ENCODE results near the gene RAP2A.

The RAP2A gene

DNA sequence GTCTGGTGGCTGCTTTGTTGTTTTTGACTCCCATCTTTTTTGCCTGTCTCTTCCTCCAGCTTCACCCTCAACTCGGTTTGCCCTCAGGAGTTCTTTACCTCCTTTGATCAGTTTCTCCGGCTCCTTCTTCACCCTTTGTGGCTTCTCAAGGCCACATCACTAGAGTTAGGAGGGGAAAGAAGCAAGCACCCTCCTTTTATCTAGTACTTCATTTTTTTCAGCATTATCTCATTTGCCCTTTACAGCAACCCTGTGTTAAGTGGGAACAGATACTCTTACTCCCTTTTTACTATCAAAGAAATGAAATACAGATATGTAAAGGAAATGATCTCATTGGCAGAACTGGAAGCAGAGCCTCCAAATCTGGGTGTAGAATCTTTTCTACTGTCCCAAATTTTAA, 26.9 kb downstream of the RAP2A start:
- Histone ChIP-seq H3K9ac (no peak overlapping the region), H3K27me3 (no peaks in the 10 kb centered on the region), H3K4me1 (peaks cover 26% of the 10 kb centered on the region), H4K20me1 (peaks cover 5% of the 10 kb centered on the region; the same call in 1 of the 2 replicates), H3K27ac (no peak overlapping the region), H3K9me3 (no peaks in the 10 kb centered on the region), H3K36me3 (peaks cover 26% of the 10 kb centered on the region), H3K4me3 (no peak overlapping the region), H3K4me2 (peak overlapping the region; percentile 48)
- no peak for TF ChIP-seq Cebpa-rat (IDR thresholded peaks at IDR 0.05)

DNA sequence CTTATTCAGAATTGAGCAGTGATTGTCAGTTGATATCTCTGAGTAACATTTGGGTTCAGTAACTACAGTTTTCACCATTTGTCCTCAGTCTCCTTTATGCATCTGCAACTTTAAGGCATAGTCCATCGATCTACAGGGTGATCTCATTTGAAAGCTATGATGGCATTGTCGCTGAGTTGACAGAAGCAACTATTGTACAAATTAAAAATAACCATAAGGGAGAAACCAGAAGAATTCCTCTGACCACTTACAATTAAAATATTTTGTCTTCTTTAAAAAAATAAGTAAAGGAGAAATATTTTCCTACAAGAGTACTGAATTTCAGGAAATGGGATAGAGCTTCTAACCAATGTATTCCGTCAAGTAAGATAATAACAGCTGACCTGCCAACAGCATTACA, 30.6 kb downstream of the RAP2A start:
- Histone ChIP-seq H3K27ac (no peak overlapping the region), H4K20me1 (peaks cover under 1% of the 10 kb centered on the region; the same call in 1 of the 2 replicates), H3K9me3 (no peaks in the 10 kb centered on the region), H3K36me3 (peaks cover 19% of the 10 kb centered on the region), H3K4me3 (no peak overlapping the region), H3K4me1 (peaks cover 16% of the 10 kb centered on the region), H3K9ac (no peak overlapping the region), H3K4me2 (no peak overlapping the region), H3K27me3 (no peaks in the 10 kb centered on the region)
- no peak for TF ChIP-seq Cebpa-rat (IDR thresholded peaks at IDR 0.05)

DNA sequence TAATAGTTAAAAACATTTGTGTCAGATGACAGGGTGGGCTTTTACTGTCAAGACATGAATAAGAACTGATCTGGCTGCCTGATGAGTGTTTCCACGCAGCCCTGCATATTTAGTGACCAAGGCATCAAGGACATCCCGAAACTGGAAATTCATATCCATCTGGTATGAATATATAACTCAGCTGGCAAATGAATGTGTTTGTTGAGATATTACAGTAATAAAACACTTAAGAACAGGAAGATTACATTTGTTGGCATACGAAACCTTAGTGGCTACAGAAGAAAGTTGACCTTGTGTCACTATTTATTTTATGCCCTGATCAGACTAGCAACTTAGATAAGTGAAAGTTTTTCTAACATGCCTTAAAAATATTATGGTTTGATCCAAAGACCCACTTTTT, 32.8 kb downstream of the RAP2A start:
- Histone ChIP-seq H3K9me3 (no peaks in the 10 kb centered on the region), H3K36me3 (peaks cover 19% of the 10 kb centered on the region), H3K4me3 (no peak overlapping the region), H3K27ac (no peak overlapping the region), H3K4me2 (no peak overlapping the region), H4K20me1 (no peaks in the 10 kb centered on the region), H3K4me1 (no peaks in the 10 kb centered on the region), H3K27me3 (no peaks in the 10 kb centered on the region), H3K9ac (no peak overlapping the region)
- no peak for TF ChIP-seq Cebpa-rat (IDR thresholded peaks at IDR 0.05)

DNA sequence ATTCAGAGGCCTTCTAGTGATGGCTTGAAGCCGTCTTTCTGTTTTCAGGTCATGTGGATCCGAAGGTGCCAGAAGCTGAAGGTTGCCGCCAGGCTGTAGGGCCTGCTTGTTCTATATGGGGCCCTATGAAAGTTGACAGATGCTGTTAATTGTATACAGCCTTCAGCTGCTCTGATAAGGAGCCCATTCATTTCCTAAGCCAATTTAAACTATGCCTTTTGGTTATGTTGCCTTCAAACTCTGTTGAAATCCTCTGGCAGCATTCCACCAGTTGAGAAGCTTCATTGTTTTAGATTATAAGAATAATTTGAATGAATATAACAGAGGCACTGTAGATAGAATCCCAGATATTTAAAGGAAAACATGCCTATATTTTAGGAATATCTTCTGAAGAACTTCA, 34.4 kb downstream of the RAP2A start:
- H3K27ac ChIP-seq = no peak overlapping the region
- H4K20me1 ChIP-seq = no peaks in the 10 kb centered on the region
- H3K9me3 ChIP-seq = no peaks in the 10 kb centered on the region
- no peak overlapping the region for H3K9ac ChIP-seq
- H3K36me3 ChIP-seq = peaks cover 19% of the 10 kb centered on the region
- no peak for TF ChIP-seq Cebpa-rat (IDR thresholded peaks at IDR 0.05)
- no peak overlapping the region for H3K4me2 ChIP-seq
- H3K4me1 ChIP-seq = peaks cover 8% of the 10 kb centered on the region
- H3K4me3 ChIP-seq = no peak overlapping the region
- H3K27me3 ChIP-seq = no peaks in the 10 kb centered on the region

DNA sequence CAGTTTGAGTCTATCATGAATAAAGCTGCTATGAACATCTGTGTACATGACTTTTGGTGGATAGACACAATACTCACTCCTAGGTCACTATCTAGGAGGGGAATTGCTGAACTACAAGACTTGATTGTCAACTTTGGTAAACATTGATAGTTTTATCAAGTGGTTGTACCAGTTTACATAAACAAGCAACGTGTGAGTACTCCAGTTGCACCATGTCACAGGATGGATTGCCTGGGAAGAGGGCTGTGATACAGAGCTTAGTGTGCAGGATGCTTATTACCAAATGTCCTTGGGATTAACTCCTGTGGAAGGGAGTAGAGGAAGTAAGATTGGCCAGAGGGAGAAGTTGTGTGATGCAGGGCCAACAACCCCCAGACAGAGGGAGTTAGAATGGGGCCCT, 37.7 kb downstream of the RAP2A start:
- Histone ChIP-seq H3K4me1 (peaks cover 8% of the 10 kb centered on the region), H3K4me3 (no peak overlapping the region), H3K9me3 (no peaks in the 10 kb centered on the region), H3K9ac (no peak overlapping the region), H4K20me1 (no peaks in the 10 kb centered on the region), H3K4me2 (no peak overlapping the region), H3K27me3 (no peaks in the 10 kb centered on the region), H3K27ac (no peak overlapping the region), H3K36me3 (no peaks in the 10 kb centered on the region)
- TF ChIP-seq Cebpa-rat (IDR thresholded peaks at IDR 0.05) = no peak

DNA sequence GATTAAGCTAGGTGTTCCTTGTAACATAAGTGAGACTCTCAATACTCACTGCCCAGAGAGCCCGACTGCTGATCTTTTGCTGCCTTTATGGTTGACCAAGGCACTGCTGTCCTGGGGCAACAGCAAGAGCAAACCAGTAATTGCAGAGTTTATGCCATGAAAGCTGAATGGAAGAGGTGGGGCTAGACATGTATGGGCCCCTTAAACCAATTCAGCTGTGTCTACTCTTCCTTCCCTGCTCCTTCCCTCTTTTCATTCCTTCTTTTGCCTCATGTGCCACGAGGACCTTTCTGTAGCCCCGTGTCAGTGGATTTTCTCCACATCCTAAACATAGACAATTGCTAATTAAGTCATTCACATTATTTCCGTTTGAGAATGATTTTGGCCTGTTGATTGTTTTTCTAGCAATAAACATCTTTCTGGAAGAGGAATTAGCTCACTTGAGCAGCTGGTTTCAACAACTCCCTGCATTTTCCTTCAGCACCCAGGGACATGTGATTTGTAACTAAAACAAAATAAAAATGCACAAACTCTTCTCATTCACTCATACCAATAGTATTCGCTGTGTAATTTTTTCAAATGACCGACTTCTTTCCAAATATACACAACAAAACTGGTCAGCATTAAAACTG, 40.5 kb downstream of the RAP2A start:
- H4K20me1 ChIP-seq = no peaks in the 10 kb centered on the region
- H3K4me1 ChIP-seq = peaks cover 8% of the 10 kb centered on the region
- TF ChIP-seq Cebpa-rat (IDR thresholded peaks at IDR 0.05) = no peak
- H3K36me3 ChIP-seq = no peaks in the 10 kb centered on the region
- no peak overlapping the region for H3K9ac ChIP-seq
- no peaks in the 10 kb centered on the region for H3K9me3 ChIP-seq
- no peaks in the 10 kb centered on the region for H3K27me3 ChIP-seq
- H3K4me3 ChIP-seq = no peak overlapping the region
- no peak overlapping the region for H3K4me2 ChIP-seq
- H3K27ac ChIP-seq = no peak overlapping the region

DNA sequence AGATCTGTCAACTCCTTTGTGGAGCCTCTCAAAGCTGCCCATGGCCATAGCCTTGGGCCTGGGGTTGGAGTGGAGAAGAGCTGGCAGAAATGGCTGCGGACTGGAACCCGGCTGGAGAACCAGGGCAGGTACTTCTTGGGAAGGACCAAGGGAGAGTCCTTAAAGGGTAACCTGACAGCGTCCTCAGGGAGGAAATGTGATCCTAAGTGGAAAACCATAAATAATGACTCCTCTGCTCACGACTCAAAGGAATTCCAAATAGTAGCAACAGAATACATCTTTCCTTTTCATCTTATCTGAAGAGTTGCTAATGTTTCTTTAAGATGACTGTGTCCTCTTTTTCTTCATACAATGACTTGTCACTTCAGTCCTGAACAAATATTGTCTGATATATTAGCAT, 41.0 kb downstream of the RAP2A start:
- Histone ChIP-seq H3K9me3 (no peaks in the 10 kb centered on the region), H3K4me1 (peaks cover 8% of the 10 kb centered on the region), H3K27ac (no peak overlapping the region), H4K20me1 (no peaks in the 10 kb centered on the region), H3K36me3 (no peaks in the 10 kb centered on the region), H3K4me3 (no peak overlapping the region), H3K9ac (no peak overlapping the region), H3K4me2 (no peak overlapping the region), H3K27me3 (no peaks in the 10 kb centered on the region)
- no peak for TF ChIP-seq Cebpa-rat (IDR thresholded peaks at IDR 0.05)

DNA sequence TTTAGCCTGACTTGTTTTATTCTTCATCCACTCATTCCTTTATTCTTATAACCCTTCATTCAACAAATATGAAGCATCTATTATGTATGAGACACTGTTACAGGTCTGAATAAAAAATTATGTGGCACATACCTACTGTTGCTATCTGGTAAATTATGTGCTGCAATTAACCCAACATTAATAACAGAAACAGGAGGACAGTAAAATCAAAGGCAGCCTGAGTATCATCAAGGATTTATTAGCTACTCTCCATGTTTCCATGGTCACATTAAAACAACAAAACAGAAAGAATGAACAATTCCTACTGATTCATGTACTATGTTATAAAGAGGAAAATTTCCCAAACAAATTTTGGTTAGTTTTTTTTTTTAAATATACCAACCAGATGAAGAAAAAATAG, 43.9 kb downstream of the RAP2A start:
- Histone ChIP-seq H3K4me3 (no peak overlapping the region), H3K4me1 (peaks cover 4% of the 10 kb centered on the region), H3K36me3 (no peaks in the 10 kb centered on the region), H3K4me2 (no peak overlapping the region), H4K20me1 (no peaks in the 10 kb centered on the region), H3K27ac (no peak overlapping the region), H3K9ac (no peak overlapping the region), H3K27me3 (no peaks in the 10 kb centered on the region), H3K9me3 (no peaks in the 10 kb centered on the region)
- TF ChIP-seq Cebpa-rat (IDR thresholded peaks at IDR 0.05) = no peak

DNA sequence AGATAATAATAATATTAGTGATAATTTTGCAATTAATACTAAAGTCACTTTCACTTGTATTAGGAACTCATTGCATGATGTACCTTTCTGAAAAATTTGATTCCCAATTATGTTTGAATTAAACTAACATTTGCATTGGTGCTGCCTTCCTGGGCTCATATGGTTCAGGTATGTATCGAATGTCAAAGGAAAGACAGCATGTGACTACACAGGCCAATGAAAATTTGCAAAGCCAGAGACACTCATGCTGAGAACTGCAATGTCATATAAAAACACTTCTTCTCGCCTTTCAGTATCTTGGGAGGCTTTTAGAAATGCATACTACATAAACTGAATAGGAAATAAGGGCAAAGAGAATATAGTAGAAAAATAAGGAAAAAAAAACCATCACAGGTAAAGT, 44.3 kb downstream of the RAP2A start:
- no peaks in the 10 kb centered on the region for H3K27me3 ChIP-seq
- no peak for TF ChIP-seq Cebpa-rat (IDR thresholded peaks at IDR 0.05)

DNA sequence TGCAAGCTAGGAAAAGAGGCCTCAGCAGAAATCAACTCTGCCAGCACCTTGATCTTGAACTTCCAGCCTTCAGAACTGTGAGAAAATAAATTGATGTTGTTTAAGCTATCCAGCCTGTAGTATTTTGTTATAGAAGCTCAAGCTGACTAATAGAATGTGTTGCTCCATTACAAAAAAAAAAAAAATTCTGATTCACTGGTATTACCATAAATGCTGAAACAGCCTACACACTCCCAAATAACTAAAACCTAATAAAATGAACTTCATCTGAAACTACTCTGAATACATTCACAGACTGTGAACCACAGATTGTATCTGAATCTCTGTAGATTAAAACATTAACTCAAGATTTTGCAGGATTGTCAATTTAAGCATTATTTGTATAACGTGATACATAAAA, 49.5 kb downstream of the RAP2A start:
- TF ChIP-seq Cebpa-rat (IDR thresholded peaks at IDR 0.05) = no peak

More for the DNA sequence above, 44.3 kb downstream of the RAP2A start:
- H3K9me3 ChIP-seq = no peaks in the 10 kb centered on the region
- no peak overlapping the region for H3K27ac ChIP-seq
- H3K4me1 ChIP-seq = no peaks in the 10 kb centered on the region
- H3K4me2 ChIP-seq = no peak overlapping the region
- no peak overlapping the region for H3K4me3 ChIP-seq
- no peak overlapping the region for H3K9ac ChIP-seq
- H4K20me1 ChIP-seq = no peaks in the 10 kb centered on the region
- no peaks in the 10 kb centered on the region for H3K36me3 ChIP-seq

DNA sequence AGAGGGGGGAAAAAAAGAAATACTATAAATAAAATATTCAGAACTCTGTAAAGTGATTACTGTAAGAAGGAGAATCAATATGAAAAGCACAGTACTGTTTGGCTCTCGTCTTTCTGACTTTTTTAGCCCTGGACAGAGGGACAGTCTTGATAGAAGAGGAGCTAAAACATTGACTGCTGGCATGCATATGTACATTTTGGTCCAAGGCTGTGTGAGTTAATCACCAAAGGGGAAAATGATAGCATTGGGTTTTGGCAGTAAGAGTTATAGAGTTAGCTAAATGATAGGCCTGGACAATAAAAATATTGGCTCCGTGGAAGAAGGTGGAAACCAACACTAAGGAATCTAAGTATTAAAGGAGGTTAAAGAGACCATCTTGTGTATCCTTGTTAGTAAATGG, 50.3 kb downstream of the RAP2A start:
- Histone ChIP-seq H3K4me1 (no peaks in the 10 kb centered on the region), H3K4me3 (no peak overlapping the region), H3K9ac (no peak overlapping the region), H3K27me3 (no peaks in the 10 kb centered on the region), H4K20me1 (no peaks in the 10 kb centered on the region), H3K36me3 (no peaks in the 10 kb centered on the region), H3K9me3 (no peaks in the 10 kb centered on the region), H3K27ac (no peak overlapping the region), H3K4me2 (no peak overlapping the region)
- no peak for TF ChIP-seq Cebpa-rat (IDR thresholded peaks at IDR 0.05)

More for the DNA sequence above, 49.5 kb downstream of the RAP2A start:
- Histone ChIP-seq H3K36me3 (no peaks in the 10 kb centered on the region), H3K4me3 (no peak overlapping the region), H3K9me3 (no peaks in the 10 kb centered on the region), H3K4me1 (no peaks in the 10 kb centered on the region), H4K20me1 (no peaks in the 10 kb centered on the region), H3K27ac (no peak overlapping the region), H3K9ac (no peak overlapping the region), H3K27me3 (no peaks in the 10 kb centered on the region), H3K4me2 (no peak overlapping the region)
